ENCODE measurements around the gene ARSG. TPM values are rescaled to one million over a fixed set of nuclear protein-coding genes. Genes with fewer than 3 reads are reported as not detected.
A peak's percentile ranks its signal among the peaks of the same experiment; 100 is the strongest.

The ARSG gene
- total and polyA plus RNA-seq, 10 of the 15 experiments (the other 5 are each of a cell fraction or from before 2014, with no cell fraction given) = 2.9 to 13.5 (median 7.6) TPM

- WGBS (ENCODE audit: insufficient coverage, insufficient replicate concordance, low lambda C conversion rate, missing lambda C conversion rate) = 65% methylated on average over 7 of the region's 7 CpGs
- Histone ChIP-seq H3K9ac (ENCODE audit: control insufficient read depth, insufficient read depth, low read length) (no peak overlapping the region), H3K79me2 (ENCODE audit: control insufficient read depth, insufficient read depth, low read length) (peaks cover 15% of the 10 kb centered on the region), H3K4me3 (no peak overlapping the region), H3K9me3 (replicated peaks; ENCODE audit: control insufficient read depth, insufficient read depth, low read length) (no peaks in the 10 kb centered on the region), H4K20me1 (ENCODE audit: control insufficient read depth, insufficient read depth) (no peaks in the 10 kb centered on the region), H3K36me3 (ENCODE audit: control insufficient read depth in 2 of 2, insufficient read depth in 2 of 2, low read length in 1 of 2) (no peaks in the 10 kb centered on the region), H3K27ac (ENCODE audit: control insufficient read depth, insufficient read depth) (no peak overlapping the region), H3K27me3 (replicated peaks in 1 of 2; ENCODE audit: control insufficient read depth in 2 of 2, insufficient read depth in 2 of 2, low read length in 1 of 2) (no peaks in the 10 kb centered on the region), H3K4me1 (ENCODE audit: control insufficient read depth, insufficient read depth, low read length) (peaks cover 9% of the 10 kb centered on the region; the same call in 1 of the 2 replicates), H3K4me2 (ENCODE audit: control insufficient read depth, insufficient read depth) (no peak overlapping the region), H2AFZ (ENCODE audit: control insufficient read depth, low read depth, low read length) (no peak overlapping the region)
- TF ChIP-seq TCF3 (IDR thresholded peaks at IDR 0.05; ENCODE audit: borderline replicate concordance, insufficient read depth, low read depth, low read length) (no peak), E2F8 (IDR thresholded peaks at IDR 0.05; ENCODE audit: low read depth, partially characterized antibody) (no peak), ZBTB4 (CRISPR knock-in tag; IDR thresholded peaks at IDR 0.05) (no peak), RAD21 (IDR thresholded peaks at IDR 0.05; ENCODE audit: insufficient read depth, low read depth, low read length) (no peak), BCL11A (IDR thresholded peaks at IDR 0.05; ENCODE audit: low read depth, low read length) (0 out of 2 replicates have a peak, but pooled peaks have one; percentile 31), JUNB (IDR thresholded peaks at IDR 0.05) (peak; percentile 59; the same call in 1 of the 2 replicates), ZNF687 (IDR thresholded peaks at IDR 0.05) (no peak)
- RAD21 ChIA-PET (ENCODE audit: unreplicated experiment) = no interaction called here
- no peak for FAIRE-seq
- DNase-seq (ENCODE audit: low read depth, low spot score) = no peak
- CTCF ChIA-PET = no interaction called here
- SMC1A ChIA-PET (ENCODE audit: uncharacterized antibody, unreplicated experiment) = no interaction called here
- POLR2A ChIA-PET = no interaction called here
- in situ Hi-C loops (cut with MboI) = no loop called here
- BruUV-seq (replicated peaks) = no TSS peak
- ATAC-seq = no peak
- intact Hi-C loops (cut with micrococcal nuclease; ENCODE audit: unreplicated experiment) = no loop called here
Observed at GRCh38 chr17:68295086-68295485, 3.8 kb downstream of the ARSG start.
